OCI-LY7 (cell line): Measurements from ENCODE around the gene GET3. TPM values are rescaled to one million over a fixed set of nuclear protein-coding genes. Genes with fewer than 3 reads are reported as not detected.
"Not testable (repeated sequence)": the region's sequence is repeated elsewhere in the genome, so short reads cannot be mapped to it uniquely, and the experiment has no call there.

Experiments used
- BruUV-seq: library from RNA; stranded (reverse); fragments of 400-500 nt; replicated peaks from 2 replicates; lab custom pipeline; 2021; lab: Mats Ljungman, UMichigan
- CTCF ChIA-PET: fragments of 300-600 bp; sonication (Branson Sonifier 250); formaldehyde crosslinking; loops from one replicate; lab custom pipeline; 2022; ENCODE audit warnings: antibody characterized with exemption; ENCODE audit not compliant: unreplicated experiment; lab: Charles Lee
- POLR2A ChIA-PET: fragments of 300-600 bp; sonication (Branson Sonifier 250); formaldehyde crosslinking; loops from one replicate; lab custom pipeline; 2022; ENCODE audit warnings: antibody characterized with exemption; lab: Charles Lee
- DNase-seq: peaks from one replicate; pipeline ENCODE4 v3.0.0-alpha.2; 2015; ENCODE audit warnings: low spot score
- H2AFZ ChIP-seq: fragments of 200-600 bp; sonication (generic), shearing (Covaris generic); 2 replicates; pipeline ENCODE4 v1.6.1; 2014; ENCODE audit warnings: mild to moderate bottlenecking, antibody characterized with exemption, low read length, moderate library complexity
- H3K27ac ChIP-seq: fragments of 200-600 bp; sonication (generic); 2 replicates; pipeline ENCODE4 v1.5.1; 2014; ENCODE audit warnings: mixed run types, low read depth, mild to moderate bottlenecking, moderate library complexity, low read length, inconsistent platforms; ENCODE audit not compliant: poor library complexity, severe bottlenecking
- H3K36me3 ChIP-seq: fragments of 200-600 bp; sonication (generic); 2 replicates; pipeline ENCODE4 v1.6.1; 2014; ENCODE audit warnings: mild to moderate bottlenecking, antibody characterized with exemption, low read length, moderate library complexity, mixed read lengths; ENCODE audit not compliant: insufficient read depth
- H3K4me1 ChIP-seq: fragments of 200-600 bp; sonication (generic); 2 replicates; pipeline ENCODE4 v1.5.1; 2014; ENCODE audit warnings: mild to moderate bottlenecking, low read length; ENCODE audit not compliant: insufficient read depth, poor library complexity, severe bottlenecking
- H3K4me2 ChIP-seq: fragments of 200-600 bp; sonication (generic); 2 replicates; pipeline ENCODE4 v1.6.1; 2014; ENCODE audit warnings: mild to moderate bottlenecking, low read length
- H3K4me3 ChIP-seq: fragments of 200-600 bp; sonication (generic); 2 replicates; pipeline ENCODE4 v1.5.1; 2014; ENCODE audit warnings: mild to moderate bottlenecking, low read depth, low read length; ENCODE audit not compliant: poor library complexity, severe bottlenecking
- H3K79me2 ChIP-seq: fragments of 200-600 bp; sonication (generic); 2 replicates; pipeline ENCODE4 v1.6.1; 2016; ENCODE audit warnings: low read depth, mild to moderate bottlenecking, low read length, moderate library complexity, mixed read lengths; ENCODE audit not compliant: insufficient read depth
- H3K9me2 ChIP-seq: fragments of 200-600 bp; sonication (generic); 2 replicates; pipeline ENCODE4 v1.6.1; 2016; ENCODE audit warnings: mild to moderate bottlenecking, low read length, mixed read lengths; ENCODE audit not compliant: insufficient read depth
- H3K9me3 ChIP-seq: fragments of 200-600 bp; sonication (generic); 2 replicates; pipeline ENCODE4 v1.6.1; 2014; ENCODE audit warnings: mild to moderate bottlenecking, mixed run types, low read length, mixed read lengths
- H4K20me1 ChIP-seq: fragments of 200-600 bp; sonication (generic); 2 replicates; pipeline ENCODE4 v1.6.1; 2014; ENCODE audit warnings: mild to moderate bottlenecking, antibody characterized with exemption, low read length, moderate library complexity, mixed read lengths; ENCODE audit not compliant: insufficient read depth
- CTCF ChIP-seq: fragments of 200-600 bp; sonication (generic); conservative IDR thresholded peaks from 2 replicates; pipeline ENCODE4 v1.5.1; 2014; ENCODE audit warnings: mild to moderate bottlenecking, antibody characterized with exemption, low read length, moderate library complexity, mixed read lengths
- EZH2phosphoT487 ChIP-seq: fragments of 200-600 bp; sonication (generic); IDR thresholded peaks from 2 replicates; pipeline ENCODE4 v1.6.1; 2018; ENCODE audit warnings: low read depth, borderline replicate concordance, mild to moderate bottlenecking, mixed run types, antibody characterized with exemption, low read length, moderate library complexity, mixed read lengths
- intact Hi-C: fragments of 100-400 bp; cut with micrococcal nuclease; formaldehyde crosslinking; loops from one replicate; pipeline ENCODE4 v1.10.0; 2022; ENCODE audit not compliant: unreplicated experiment
- total RNA-seq, 2 experiments: library from RNA; depleted of rRNA in 1 of 2; stranded (reverse); fragments of >200 nt in 1 of 2; shearing (Covaris generic) in 1 of 2; gene quantifications; 2 replicates each; pipeline ENCODE4 v1.2.3, GENCODE V29; 2014 to 2022

Gene GET3
- total RNA-seq, 2 experiments from 2014 or later = 34.3 to 40.5 TPM

- no peak overlapping the region for H2AFZ ChIP-seq
- H3K4me2 ChIP-seq = no peak overlapping the region
- no peak overlapping the region for H3K27ac ChIP-seq
- no peak for DNase-seq
- H3K36me3 ChIP-seq = peaks cover 95% of the 10 kb centered on the region
- no peaks in the 10 kb centered on the region for H3K79me2 ChIP-seq
- no TSS peak for BruUV-seq
- ChIA-PET CTCF (no interaction called here), POLR2A (no interaction called here)
- no peaks in the 10 kb centered on the region for H3K4me1 ChIP-seq
- no peak overlapping the region for H3K4me3 ChIP-seq
- no peaks in the 10 kb centered on the region for H3K9me2 ChIP-seq
- no peaks in the 10 kb centered on the region for H4K20me1 ChIP-seq
- intact Hi-C loops = no loop called here
- TF ChIP-seq CTCF (no peak), EZH2phosphoT487 (no peak)
- H3K9me3 ChIP-seq = no peaks in the 10 kb centered on the region
Measured at GRCh38 chr19:12711187-12711586, 26.1 kb upstream of the GET3 start.

GRCh38 chr19:12712077-12712476, 25.2 kb upstream of the GET3 start:
- H3K4me2 ChIP-seq, CTCF ChIA-PET, H3K9me2 ChIP-seq, BruUV-seq, H3K79me2 ChIP-seq, intact Hi-C loops, POLR2A ChIA-PET, DNase-seq, H3K27ac ChIP-seq, H3K4me1 ChIP-seq, H2AFZ ChIP-seq, H4K20me1 ChIP-seq, H3K9me3 ChIP-seq, H3K4me3 ChIP-seq: not testable (repeated sequence)
- peak; percentile 41; the same call in 1 of the 2 replicates for TF ChIP-seq CTCF
- H3K36me3 ChIP-seq = peaks cover 95% of the 10 kb centered on the region

DNA sequence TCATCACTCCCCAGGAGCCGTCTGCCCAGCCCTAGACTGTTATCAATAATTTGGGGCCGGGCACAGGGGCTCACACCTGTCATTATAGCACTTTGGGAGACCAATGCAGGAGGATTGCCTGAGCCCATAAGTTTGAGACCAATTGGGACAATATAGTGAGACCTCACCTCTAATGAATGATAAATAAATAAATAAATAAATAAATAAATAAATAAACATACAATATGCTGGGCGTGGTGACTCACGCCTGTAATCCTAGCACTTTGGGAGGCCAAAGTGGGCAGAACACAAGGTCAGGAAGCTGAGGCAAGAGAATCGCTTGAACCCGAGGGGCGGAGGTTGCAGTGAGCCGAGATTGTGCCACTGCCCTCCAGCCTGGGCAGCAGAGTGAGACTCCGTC, 24.0 kb upstream of the GET3 start:
- H3K79me2 ChIP-seq = peaks cover 18% of the 10 kb centered on the region
- H3K27ac ChIP-seq, POLR2A ChIA-PET, CTCF ChIA-PET, H3K4me2 ChIP-seq, intact Hi-C loops, H4K20me1 ChIP-seq, H3K9me3 ChIP-seq, H3K4me1 ChIP-seq, H3K4me3 ChIP-seq, H3K9me2 ChIP-seq, BruUV-seq, DNase-seq, H2AFZ ChIP-seq: not testable (repeated sequence)
- H3K36me3 ChIP-seq = peaks cover 95% of the 10 kb centered on the region
